ENCODE results near the gene VPS8.

DNA sequence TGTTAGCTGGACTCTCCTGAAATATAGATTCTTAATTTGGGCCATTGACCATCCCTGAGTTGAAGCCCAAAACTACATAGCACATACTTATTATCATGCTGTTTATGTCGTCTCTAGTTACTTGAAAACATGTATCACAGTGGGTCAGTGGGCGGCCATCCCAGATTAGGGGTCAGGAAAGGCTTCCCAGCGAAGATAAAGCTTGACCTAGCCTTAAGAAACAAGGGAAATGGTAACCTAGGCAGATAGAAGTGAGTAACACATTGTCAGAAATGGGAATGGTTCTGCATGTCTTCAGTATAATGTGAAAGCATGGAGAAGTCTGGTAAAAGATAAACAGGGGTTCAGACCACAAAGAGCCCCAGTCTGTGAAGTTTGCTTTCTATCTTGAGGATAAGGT lies 216.2 kb downstream of the VPS8 start:
- TF ChIP-seq POLR2AphosphoS5 (IDR thresholded peaks at IDR 0.05; ENCODE audit: low read depth, low read length) (no peak), POLR2A (IDR thresholded peaks at IDR 0.05; ENCODE audit: low read depth, low read length) (no peak)

All from GM12891 (cell line).